ENCODE measurements around the gene WWOX.
A peak's percentile ranks its signal among the peaks of the same experiment; 100 is the strongest.

Gene WWOX

DNA sequence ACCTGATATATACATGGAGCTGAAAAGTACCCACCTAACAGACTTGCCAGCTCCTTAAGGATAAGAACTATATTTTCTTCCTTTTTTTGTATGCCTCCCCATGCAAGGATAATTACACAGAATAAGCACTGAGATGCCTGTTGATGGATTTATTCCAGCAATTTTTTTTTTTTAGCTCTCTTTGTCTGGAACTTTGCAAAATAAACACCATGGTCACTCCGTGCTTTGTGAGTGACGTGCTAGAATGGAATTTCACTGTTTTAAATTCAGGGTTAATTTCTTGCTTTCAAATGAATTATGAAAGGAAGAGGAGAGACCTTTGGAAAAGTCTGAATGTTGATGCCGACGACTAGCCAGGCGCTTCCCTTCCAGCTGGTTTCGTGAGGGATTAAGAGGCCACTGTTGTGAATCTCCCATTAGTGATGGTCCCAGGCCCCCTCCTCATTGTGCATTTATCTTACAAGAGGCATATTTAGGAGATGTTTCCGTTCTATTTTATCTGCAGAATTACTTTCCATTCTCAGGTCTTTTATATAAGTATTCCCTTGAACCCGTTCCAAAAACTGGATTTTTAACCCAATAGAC is 529.1 kb downstream of the WWOX start:
- no peak for DNase-seq (ENCODE audit: low read depth)
- H3K4me3 ChIP-seq (ENCODE audit: low read depth, low read length): no peak overlapping the region
- no peak for TF ChIP-seq CTCF (IDR thresholded peaks at IDR 0.05; ENCODE audit: insufficient read depth, low read depth, low read length, missing control alignments)

- H3K4me3 ChIP-seq (ENCODE audit: low read depth, low read length): no peak overlapping the region
- no peak for TF ChIP-seq CTCF (IDR thresholded peaks at IDR 0.05; ENCODE audit: insufficient read depth, low read depth, low read length, missing control alignments)
- DNase-seq (ENCODE audit: low read depth): no peak
These were observed 529.7 kb downstream of the WWOX start for GRCh38 chr16:78629173-78629572.

GRCh38 chr16:78630102-78630501 is 530.6 kb downstream of the WWOX start:
- no peak overlapping the region for H3K4me3 ChIP-seq (ENCODE audit: low read depth, low read length)
- TF ChIP-seq CTCF (IDR thresholded peaks at IDR 0.05; ENCODE audit: insufficient read depth, low read depth, low read length, missing control alignments): no peak
- no peak for DNase-seq (ENCODE audit: low read depth)

GRCh38 chr16:78633551-78633950 is 534.1 kb downstream of the WWOX start:
- DNase-seq (ENCODE audit: low read depth): no peak
- no peak overlapping the region for H3K4me3 ChIP-seq (ENCODE audit: low read depth, low read length)
- no peak for TF ChIP-seq CTCF (IDR thresholded peaks at IDR 0.05; ENCODE audit: insufficient read depth, low read depth, low read length, missing control alignments)

GRCh38 chr16:78635807-78636206 is 536.4 kb downstream of the WWOX start:
- no peak for TF ChIP-seq CTCF (IDR thresholded peaks at IDR 0.05; ENCODE audit: insufficient read depth, low read depth, low read length, missing control alignments)

GRCh38 chr16:78638371-78638770 is 538.9 kb downstream of the WWOX start:
- no peak for TF ChIP-seq CTCF (IDR thresholded peaks at IDR 0.05; ENCODE audit: insufficient read depth, low read depth, low read length, missing control alignments)
- DNase-seq (ENCODE audit: low read depth): no peak
- H3K4me3 ChIP-seq (ENCODE audit: low read depth, low read length): no peak overlapping the region

More at GRCh38 chr16:78635807-78636206, 536.4 kb downstream of the WWOX start:
- H3K4me3 ChIP-seq (ENCODE audit: low read depth, low read length): no peak overlapping the region
- no peak for DNase-seq (ENCODE audit: low read depth)

DNA sequence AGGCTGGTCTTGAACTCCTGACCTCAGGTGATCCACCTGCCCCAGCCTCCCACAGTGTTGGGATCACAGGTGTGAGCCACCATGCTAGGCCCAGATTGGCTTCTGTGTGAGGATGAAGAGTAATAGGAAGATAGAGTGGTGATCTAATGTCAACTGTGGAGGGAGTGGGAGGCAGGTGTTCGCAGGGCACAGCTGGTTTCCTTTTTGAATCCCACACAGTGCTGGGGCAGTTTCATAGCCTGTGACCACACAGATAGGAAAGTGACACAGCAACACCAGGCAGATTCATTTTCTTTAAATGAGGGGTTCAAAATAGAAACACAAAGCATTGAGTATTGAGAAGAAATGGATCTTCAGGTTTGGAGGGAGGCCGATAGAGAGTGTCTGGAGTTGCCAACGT is 540.3 kb downstream of the WWOX start:
- peak; percentile 1 for DNase-seq (ENCODE audit: low read depth)
- no peak overlapping the region for H3K4me3 ChIP-seq (ENCODE audit: low read depth, low read length)
- TF ChIP-seq CTCF (IDR thresholded peaks at IDR 0.05; ENCODE audit: insufficient read depth, low read depth, low read length, missing control alignments): no peak
